Middle frontal gyrus (tissue), 1 donor: Measurements from ENCODE around the gene ZSCAN22.
"Not testable (repeated sequence)": the region's sequence is repeated elsewhere in the genome, so short reads cannot be mapped to it uniquely, and the experiment has no call there.

ENCODE experiments used
- DNase-seq: peaks from one replicate; pipeline ENCODE4 v3.0.0-alpha.2; 2015; ENCODE audit warnings: low spot score; ENCODE audit errors: extremely low spot score

ZSCAN22 gene

GRCh38 chr19:58326914-58327726 lies at the start of gene ZSCAN22:
Gene ZSCAN22, plus strand, starts transcription at chr19:58326994. Its CDS starts 7,809 bp downstream, at chr19:58334803.
- peak; percentile 97 for DNase-seq

- DNase-seq: no peak
These were observed 49.6 kb upstream of the ZSCAN22 start for GRCh38 chr19:58277197-58277596.

- peak; percentile 5 for DNase-seq
These were observed 48.9 kb upstream of the ZSCAN22 start for GRCh38 chr19:58277748-58278540.

GRCh38 chr19:58278541-58279041 lies 48.2 kb upstream of the ZSCAN22 start, which contains the start of gene ZNF8:
Gene ZNF8, plus strand, starts transcription at chr19:58278955. Its CDS starts 127 bp downstream, at chr19:58279082.
- peak; percentile 92 for DNase-seq

- DNase-seq: peak; percentile 13
These were observed 47.5 kb upstream of the ZSCAN22 start for GRCh38 chr19:58279042-58279924.

- DNase-seq: no peak
These were observed 46.9 kb upstream of the ZSCAN22 start for GRCh38 chr19:58279925-58280316.

GRCh38 chr19:58284199-58284598 lies 42.6 kb upstream of the ZSCAN22 start:
- DNase-seq: no peak

- DNase-seq: no peak
These were observed 34.9 kb upstream of the ZSCAN22 start for GRCh38 chr19:58291943-58292342.

- DNase-seq: no peak
These were observed 31.9 kb upstream of the ZSCAN22 start for GRCh38 chr19:58294743-58295374.

GRCh38 chr19:58296104-58296503 lies 30.7 kb upstream of the ZSCAN22 start:
- DNase-seq: no peak

- DNase-seq: no peak
These were observed 26.2 kb upstream of the ZSCAN22 start for GRCh38 chr19:58300620-58301019.

GRCh38 chr19:58304255-58304654 lies 22.5 kb upstream of the ZSCAN22 start:
- DNase-seq: no peak

GRCh38 chr19:58304748-58305064 lies 22.1 kb upstream of the ZSCAN22 start:
- no peak for DNase-seq

- DNase-seq: peak; percentile 97
These were observed 21.5 kb upstream of the ZSCAN22 start, which contains the start of gene ERVK3-1 for GRCh38 chr19:58305065-58305931. Gene ERVK3-1, plus strand, starts transcription at chr19:58305377. Its CDS starts 6,792 bp downstream, at chr19:58312169.

GRCh38 chr19:58305932-58306323 lies 20.9 kb upstream of the ZSCAN22 start:
- no peak for DNase-seq

- DNase-seq: no peak
These were observed 19.1 kb upstream of the ZSCAN22 start for GRCh38 chr19:58307736-58308135.

GRCh38 chr19:58310685-58311084 lies 16.1 kb upstream of the ZSCAN22 start:
- not testable (repeated sequence) for DNase-seq

GRCh38 chr19:58311345-58311865 lies 15.4 kb upstream of the ZSCAN22 start:
- peak; percentile 9 for DNase-seq

GRCh38 chr19:58315580-58315979 lies 11.2 kb upstream of the ZSCAN22 start:
- DNase-seq: no peak
